Measurements from ENCODE around the gene GALNT9.

DNA sequence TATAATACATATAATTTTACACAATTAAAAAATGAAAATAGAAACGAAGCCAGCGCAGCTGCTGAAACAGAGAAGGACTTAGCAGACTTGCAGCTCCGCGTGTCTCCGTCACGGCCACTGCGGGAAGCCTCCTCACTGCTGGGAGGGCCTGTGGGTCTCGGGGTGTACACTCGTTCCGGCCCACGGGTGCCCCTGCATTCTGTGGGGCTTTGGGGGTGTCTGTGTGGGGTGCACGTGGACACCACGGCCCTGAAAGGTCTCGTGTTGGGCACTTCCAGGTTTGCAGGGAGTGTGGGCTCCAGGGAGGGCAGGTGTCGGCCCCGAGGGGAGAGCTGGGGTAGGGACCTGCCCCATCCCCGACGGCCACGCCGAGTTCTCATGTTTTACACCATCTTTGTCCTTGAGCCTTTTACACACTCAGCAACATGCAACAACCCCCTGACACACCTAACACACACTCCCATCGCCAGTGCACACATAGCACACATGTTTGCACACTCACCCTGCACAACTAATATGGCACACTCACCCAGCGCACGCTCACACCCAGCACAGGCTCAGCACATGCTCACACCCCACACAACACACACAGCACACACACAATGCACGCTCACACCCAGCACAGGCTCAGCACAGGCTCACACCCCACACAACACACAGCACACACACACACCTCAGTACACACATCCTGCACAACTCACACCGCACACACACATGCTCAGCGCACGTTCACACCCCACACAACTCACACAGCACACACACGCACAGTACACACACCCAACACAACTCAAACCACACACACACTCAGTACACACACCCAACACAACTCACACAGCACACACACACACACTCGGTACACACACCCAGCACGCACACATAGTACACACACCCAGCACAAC lies 148.5 kb downstream of the GALNT9 start:
- TF ChIP-seq CTCF (IDR thresholded peaks at IDR 0.05) (no peak), POLR2A (IDR thresholded peaks at IDR 0.05) (no peak), EP300 (IDR thresholded peaks at IDR 0.05) (no peak), POLR2AphosphoS5 (IDR thresholded peaks at IDR 0.05) (no peak)

All from sigmoid colon (tissue), 4 donors.